Neural cell (in vitro differentiated cells): ENCODE measurements around the gene ZDHHC8. TPM values are rescaled to one million over a fixed set of nuclear protein-coding genes. Genes with fewer than 3 reads are reported as not detected.

Experiments used
- H2AFZ ChIP-seq: fragments of 200-600, 300-800 bp; sonication (generic), shearing (Covaris generic); 2 replicates; pipeline ENCODE4 v1.6.0; 2014; ENCODE audit warnings: low read depth, mild to moderate bottlenecking, antibody characterized with exemption, low read length, moderate library complexity
- H3F3A ChIP-seq: fragments of 200-600 bp; shearing (Covaris generic); 2 replicates; pipeline ENCODE4 v1.6.1; 2016; ENCODE audit warnings: mild to moderate bottlenecking, moderate library complexity, mixed read lengths, antibody characterized with exemption, low read length; ENCODE audit not compliant: insufficient read depth, poor library complexity, severe bottlenecking
- H3K27ac ChIP-seq: fragments of 200-600, 300-800 bp; sonication (generic), shearing (Covaris generic); 2 replicates; pipeline ENCODE4 v1.5.1; 2014; ENCODE audit warnings: mild to moderate bottlenecking, low read length, moderate library complexity
- H3K27me3 ChIP-seq: fragments of 300-800, 200-600 bp; sonication (generic), shearing (Covaris generic); 2 replicates; pipeline ENCODE4 v1.6.0; 2014; ENCODE audit warnings: mild to moderate bottlenecking, low read depth, low read length, moderate library complexity; ENCODE audit not compliant: insufficient read depth
- H3K36me3 ChIP-seq: fragments of 300-800, 200-600 bp; sonication (generic), shearing (Covaris generic); 2 replicates; pipeline ENCODE4 v1.5.1; 2014; ENCODE audit warnings: mild to moderate bottlenecking, antibody characterized with exemption, low read length, moderate library complexity; ENCODE audit not compliant: insufficient read depth
- H3K4me2 ChIP-seq: fragments of 300-800, 200-600 bp; sonication (generic), shearing (Covaris generic); 2 replicates; pipeline ENCODE4 v1.6.0; 2014; ENCODE audit warnings: mild to moderate bottlenecking, low read length
- H3K4me3 ChIP-seq: fragments of 300-800, 200-600 bp; sonication (generic), shearing (Covaris generic); 2 replicates; pipeline ENCODE4 v1.5.1; 2014; ENCODE audit warnings: mild to moderate bottlenecking, low read length, moderate library complexity
- H3K79me2 ChIP-seq: fragments of 200-600 bp; shearing (Covaris generic); replicated peaks from 2 replicates; pipeline ENCODE4 v1.6.0; 2014; ENCODE audit warnings: mild to moderate bottlenecking, low read length, moderate library complexity; ENCODE audit not compliant: insufficient read depth
- H3K9ac ChIP-seq: fragments of 300-800, 200-600 bp; sonication (generic), shearing (Covaris generic); 2 replicates; pipeline ENCODE4 v1.6.1; 2016; ENCODE audit warnings: mild to moderate bottlenecking, low read length, mixed read lengths
- H3K9me2 ChIP-seq: fragments of 200-600 bp; shearing (Covaris generic); 2 replicates; pipeline ENCODE4 v1.6.1; 2016; ENCODE audit warnings: mild to moderate bottlenecking, low read length, mixed read lengths; ENCODE audit not compliant: insufficient read depth
- H3K9me3 ChIP-seq: fragments of 200-600, 300-800 bp; sonication (generic), shearing (Covaris generic); 2 replicates; pipeline ENCODE4 v1.6.1; 2016; ENCODE audit warnings: mild to moderate bottlenecking, mixed run types, low read length, moderate library complexity, mixed read lengths
- H4K20me1 ChIP-seq: fragments of 200-600 bp; shearing (Covaris generic); 2 replicates; pipeline ENCODE4 v1.6.1; 2016; ENCODE audit warnings: mild to moderate bottlenecking, mixed run types; ENCODE audit not compliant: insufficient read depth
- CTCF ChIP-seq: fragments of 450-650 bp; IDR thresholded peaks from 2 replicates; pipeline ENCODE4 v1.5.1; 2014; ENCODE audit warnings: antibody characterized with exemption, mild to moderate bottlenecking, moderate library complexity; ENCODE audit not compliant: poor library complexity, severe bottlenecking
- EP300 ChIP-seq: fragments of 450-650 bp; conservative IDR thresholded peaks from 2 replicates; pipeline ENCODE4 v1.6.1; 2014; ENCODE audit warnings: antibody characterized with exemption, mild to moderate bottlenecking, moderate library complexity; ENCODE audit not compliant: poor library complexity, severe bottlenecking
- EZH2 ChIP-seq: fragments of 200-600, 300-800 bp; shearing (Covaris generic), sonication (generic); IDR thresholded peaks from 2 replicates; pipeline ENCODE4 v1.6.1; 2014; ENCODE audit warnings: antibody characterized with exemption, low read length, borderline replicate concordance, mild to moderate bottlenecking; ENCODE audit not compliant: insufficient read depth, poor library complexity, severe bottlenecking
- MXI1 ChIP-seq: fragments of 450-650 bp; conservative IDR thresholded peaks from 2 replicates; pipeline ENCODE4 v1.6.1; 2014; ENCODE audit warnings: antibody characterized with exemption, mild to moderate bottlenecking; ENCODE audit not compliant: poor library complexity, severe bottlenecking
- POLR2AphosphoS5 ChIP-seq: IDR thresholded peaks from 2 replicates; pipeline ENCODE4 v1.6.1; 2012
- RAD21 ChIP-seq: fragments of 450-650 bp; conservative IDR thresholded peaks from 2 replicates; pipeline ENCODE4 v1.6.1; 2014; ENCODE audit warnings: antibody characterized with exemption, mild to moderate bottlenecking, moderate library complexity
- REST ChIP-seq: IDR thresholded peaks from 2 replicates; pipeline ENCODE4 v1.6.1; 2012; ENCODE audit warnings: borderline replicate concordance
- SMC3 ChIP-seq: fragments of 450-650 bp; conservative IDR thresholded peaks from 2 replicates; pipeline ENCODE4 v1.6.1; 2014; ENCODE audit warnings: antibody characterized with exemption, mild to moderate bottlenecking, moderate library complexity; ENCODE audit not compliant: poor library complexity
- TAF1 ChIP-seq: IDR thresholded peaks from 2 replicates; pipeline ENCODE4 v1.6.1; 2012; ENCODE audit warnings: low read depth
- polyA plus RNA-seq: library from polyadenylated mRNA; depleted of rRNA; stranded (reverse); fragments of >200 nt; gene quantifications from 2 replicates; pipeline ENCODE4 v1.2.3, GENCODE V29; 2014

The ZDHHC8 gene
- polyA plus RNA-seq, 1 donor from 2014 or later, result 4.5 TPM

- no peaks in the 10 kb centered on the region for H3K27me3 ChIP-seq
- H3K36me3 ChIP-seq, result no peaks in the 10 kb centered on the region
- H3F3A ChIP-seq, result no peaks in the 10 kb centered on the region
These were observed 7.4 kb upstream of the ZDHHC8 start for GRCh38 chr22:20124083-20124787.

GRCh38 chr22:20125201-20126174, 6.1 kb upstream of the ZDHHC8 start:
- no peaks in the 10 kb centered on the region for H3K9me3 ChIP-seq
- no peaks in the 10 kb centered on the region for H3K9me2 ChIP-seq
- H3K27ac ChIP-seq, result no peak overlapping the region
- H3F3A ChIP-seq, result no peaks in the 10 kb centered on the region
- no peak overlapping the region for H3K4me3 ChIP-seq
- H3K4me2 ChIP-seq, result no peak overlapping the region
- no peak for TF ChIP-seq SMC3
- TF ChIP-seq REST, result no peak
- TF ChIP-seq EP300, result no peak
- TF ChIP-seq CTCF, result no peak
- TF ChIP-seq POLR2AphosphoS5, result no peak
- TF ChIP-seq RAD21, result no peak
- TF ChIP-seq TAF1, result no peak
- no peak for TF ChIP-seq MXI1
- no peak for TF ChIP-seq EZH2
- peaks cover 4% of the 10 kb centered on the region for H3K79me2 ChIP-seq
- H3K9ac ChIP-seq, result no peak overlapping the region
- no peaks in the 10 kb centered on the region for H3K36me3 ChIP-seq
- no peak overlapping the region for H2AFZ ChIP-seq
- H3K27me3 ChIP-seq, result no peaks in the 10 kb centered on the region
- H4K20me1 ChIP-seq, result no peaks in the 10 kb centered on the region

More at GRCh38 chr22:20124083-20124787, 7.4 kb upstream of the ZDHHC8 start:
- Histone ChIP-seq H4K20me1 (no peaks in the 10 kb centered on the region), H3K4me2 (no peak overlapping the region), H3K27ac (no peak overlapping the region), H3K9me3 (no peaks in the 10 kb centered on the region), H3K4me3 (no peak overlapping the region), H2AFZ (no peak overlapping the region), H3K9me2 (no peaks in the 10 kb centered on the region), H3K9ac (no peak overlapping the region), H3K79me2 (peaks cover 10% of the 10 kb centered on the region)
- TF ChIP-seq MXI1 (no peak), TAF1 (no peak), REST (no peak), SMC3 (no peak), RAD21 (no peak), EP300 (no peak)
